T-helper 2 cell treated with Interferon-gamma antibody and Interleukin-4, amounts not matched to agents 5 μg/mL and 100 μg/mL, for 36 hours (primary cell): ENCODE data around the gene PGAP6.
A peak's percentile ranks its signal among the peaks of the same experiment; 100 is the strongest.
"Not testable (repeated sequence)": the region's sequence is repeated elsewhere in the genome, so short reads cannot be mapped to it uniquely, and the experiment has no call there.

Experiments
- DNase-seq: peaks from one replicate; pipeline ENCODE4 v3.0.0; 2021; ENCODE audit warnings: low spot score
- H3K27ac Mint-ChIP-seq: one replicate; pipeline ENCODE4 v1.8.0; 2021; ENCODE audit warnings: mild to moderate bottlenecking, mixed read lengths
- H3K27me3 Mint-ChIP-seq: one replicate; pipeline ENCODE4 v1.8.0; 2021; ENCODE audit warnings: low read depth, mixed read lengths
- H3K36me3 Mint-ChIP-seq: one replicate; pipeline ENCODE4 v1.8.0; 2021; ENCODE audit warnings: low read depth, mixed read lengths
- H3K4me1 Mint-ChIP-seq: one replicate; pipeline ENCODE4 v1.8.0; 2021; ENCODE audit warnings: low read depth, mixed read lengths
- H3K4me3 Mint-ChIP-seq: one replicate; pipeline ENCODE4 v1.8.0; 2022; ENCODE audit warnings: mild to moderate bottlenecking, moderate library complexity, mixed read lengths
- H3K9me3 Mint-ChIP-seq: one replicate; pipeline ENCODE4 v1.8.0; 2021; ENCODE audit warnings: mixed read lengths

The PGAP6 gene

DNA sequence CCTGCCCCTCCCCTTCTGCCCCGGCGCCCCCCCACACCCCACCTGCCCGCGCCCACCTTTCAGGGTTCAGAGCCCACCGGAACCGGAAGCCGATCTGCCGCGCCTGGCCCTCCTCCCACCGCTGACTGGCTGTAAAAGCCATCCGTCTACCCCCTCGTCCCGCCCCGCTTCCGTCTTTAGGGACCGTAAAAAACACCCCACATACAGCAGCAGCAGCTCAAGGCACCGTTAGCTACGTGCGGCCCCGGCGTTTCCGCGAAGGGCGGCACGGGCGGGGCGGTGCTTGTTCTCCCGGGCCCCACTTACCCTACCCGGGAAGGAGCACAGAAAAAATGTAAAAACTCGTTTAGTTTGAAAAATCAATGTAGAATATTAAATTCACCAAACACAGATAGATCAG, 11.3 kb downstream of the PGAP6 start, which contains the start of gene MRPL28:
MRPL28 (minus strand) TSS at position 96 of the 400 bp plus-strand sequence. CDS start 320 bp downstream, outside the sequence.
- Mint-ChIP-seq H3K36me3 (peaks cover 18% of the 10 kb centered on the region), H3K27ac (peak within 1 kb of the TSS; percentile 97), H3K27me3 (no peaks in the 10 kb centered on the region), H3K4me1 (peaks cover 14% of the 10 kb centered on the region), H3K4me3 (peak within 1 kb of the TSS; percentile 94), H3K9me3 (no peaks in the 10 kb centered on the region)
- DNase-seq, result peak; percentile 92

- H3K4me1 Mint-ChIP-seq, result peaks cover 14% of the 10 kb centered on the region
- H3K27me3 Mint-ChIP-seq, result no peaks in the 10 kb centered on the region
- peak overlapping the region; percentile 73 for H3K4me3 Mint-ChIP-seq
- DNase-seq, result no peak
- H3K36me3 Mint-ChIP-seq, result peaks cover 18% of the 10 kb centered on the region
- H3K27ac Mint-ChIP-seq, result peak overlapping the region; percentile 41
- no peaks in the 10 kb centered on the region for H3K9me3 Mint-ChIP-seq
Measured at GRCh38 chr16:369866-370436, 11.8 kb downstream of the PGAP6 start.

- H3K27ac Mint-ChIP-seq, result no peak overlapping the region
- DNase-seq, result no peak
- peak overlapping the region; percentile 73 for H3K4me3 Mint-ChIP-seq
- H3K4me1 Mint-ChIP-seq, result peaks cover 14% of the 10 kb centered on the region
- H3K27me3 Mint-ChIP-seq, result no peaks in the 10 kb centered on the region
- peaks cover 18% of the 10 kb centered on the region for H3K36me3 Mint-ChIP-seq
- H3K9me3 Mint-ChIP-seq, result no peaks in the 10 kb centered on the region
Measured at GRCh38 chr16:369275-369865, 12.4 kb downstream of the PGAP6 start.

DNA sequence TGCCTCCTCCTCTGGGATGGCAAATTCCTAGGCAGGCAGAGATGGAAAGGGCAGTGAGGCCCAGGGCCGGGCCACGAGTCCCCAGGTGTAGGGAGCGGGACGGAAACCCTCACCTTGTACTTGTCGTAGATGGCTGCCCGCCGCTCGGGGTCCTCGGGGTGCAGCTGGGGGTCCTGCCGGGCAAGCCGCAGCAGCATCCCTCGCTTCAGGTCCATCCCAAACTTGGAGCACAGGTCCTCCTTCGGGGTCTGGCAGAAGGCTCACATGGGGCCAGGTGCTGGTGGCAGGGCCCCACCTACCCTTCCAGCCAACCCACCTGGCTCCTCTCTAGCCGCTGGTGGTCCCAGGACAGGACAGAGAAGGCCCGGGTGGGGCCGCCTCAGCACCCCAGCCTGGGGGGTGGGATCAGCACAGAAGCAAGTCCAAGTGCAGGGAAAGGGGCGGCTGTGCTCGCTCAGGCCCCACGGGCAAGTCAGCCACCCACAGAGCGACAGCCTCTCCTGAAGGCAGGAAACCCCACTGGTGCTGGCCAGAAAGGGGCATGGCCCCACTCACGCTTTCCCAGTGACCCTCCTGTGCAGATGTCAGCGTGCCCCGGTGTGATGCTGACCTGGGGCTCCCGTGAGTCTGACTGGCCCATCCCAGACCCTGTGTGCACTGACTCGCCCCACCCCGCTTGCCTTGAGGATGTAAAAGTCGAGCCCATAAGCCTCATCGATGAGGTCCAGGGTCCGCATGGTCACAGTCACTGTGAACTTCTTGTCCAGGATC, 13.2 kb downstream of the PGAP6 start:
- peaks cover 18% of the 10 kb centered on the region for H3K36me3 Mint-ChIP-seq
- H3K9me3 Mint-ChIP-seq, result no peaks in the 10 kb centered on the region
- H3K4me1 Mint-ChIP-seq, result peaks cover 14% of the 10 kb centered on the region
- no peak for DNase-seq
- no peaks in the 10 kb centered on the region for H3K27me3 Mint-ChIP-seq
- no peak overlapping the region for H3K27ac Mint-ChIP-seq
- H3K4me3 Mint-ChIP-seq, result no peak overlapping the region

GRCh38 chr16:367333-367903, 14.4 kb downstream of the PGAP6 start:
- DNase-seq, result no peak
- Mint-ChIP-seq H3K4me1 (peaks cover 14% of the 10 kb centered on the region), H3K4me3 (peak overlapping the region; percentile 26), H3K9me3 (no peaks in the 10 kb centered on the region), H3K36me3 (peaks cover 18% of the 10 kb centered on the region), H3K27me3 (no peaks in the 10 kb centered on the region), H3K27ac (no peak overlapping the region)

DNA sequence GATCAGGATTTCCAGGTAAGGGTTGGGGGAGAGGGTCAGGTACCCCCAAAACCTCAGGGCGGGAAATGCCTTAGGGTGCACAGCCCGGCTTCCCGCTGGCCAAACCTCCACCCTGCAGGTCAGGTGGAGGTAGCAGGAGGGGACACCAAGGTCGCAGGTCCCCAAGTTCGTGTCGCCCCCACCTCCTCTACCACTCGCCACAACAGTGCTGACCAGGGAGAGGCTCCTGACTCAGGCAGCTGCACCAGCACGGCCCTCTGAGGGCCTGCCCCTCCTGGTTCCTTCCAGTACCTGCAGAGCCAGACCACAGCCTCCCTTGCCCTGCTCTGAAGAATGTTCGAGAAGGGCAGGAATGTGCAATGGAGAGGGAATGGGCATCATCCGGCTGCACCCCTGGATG, 15.3 kb downstream of the PGAP6 start:
- Mint-ChIP-seq H3K4me1 (peaks cover 14% of the 10 kb centered on the region), H3K4me3 (no peak overlapping the region), H3K27ac (no peak overlapping the region), H3K27me3 (no peaks in the 10 kb centered on the region), H3K9me3 (no peaks in the 10 kb centered on the region), H3K36me3 (peaks cover 15% of the 10 kb centered on the region)
- no peak for DNase-seq

DNA sequence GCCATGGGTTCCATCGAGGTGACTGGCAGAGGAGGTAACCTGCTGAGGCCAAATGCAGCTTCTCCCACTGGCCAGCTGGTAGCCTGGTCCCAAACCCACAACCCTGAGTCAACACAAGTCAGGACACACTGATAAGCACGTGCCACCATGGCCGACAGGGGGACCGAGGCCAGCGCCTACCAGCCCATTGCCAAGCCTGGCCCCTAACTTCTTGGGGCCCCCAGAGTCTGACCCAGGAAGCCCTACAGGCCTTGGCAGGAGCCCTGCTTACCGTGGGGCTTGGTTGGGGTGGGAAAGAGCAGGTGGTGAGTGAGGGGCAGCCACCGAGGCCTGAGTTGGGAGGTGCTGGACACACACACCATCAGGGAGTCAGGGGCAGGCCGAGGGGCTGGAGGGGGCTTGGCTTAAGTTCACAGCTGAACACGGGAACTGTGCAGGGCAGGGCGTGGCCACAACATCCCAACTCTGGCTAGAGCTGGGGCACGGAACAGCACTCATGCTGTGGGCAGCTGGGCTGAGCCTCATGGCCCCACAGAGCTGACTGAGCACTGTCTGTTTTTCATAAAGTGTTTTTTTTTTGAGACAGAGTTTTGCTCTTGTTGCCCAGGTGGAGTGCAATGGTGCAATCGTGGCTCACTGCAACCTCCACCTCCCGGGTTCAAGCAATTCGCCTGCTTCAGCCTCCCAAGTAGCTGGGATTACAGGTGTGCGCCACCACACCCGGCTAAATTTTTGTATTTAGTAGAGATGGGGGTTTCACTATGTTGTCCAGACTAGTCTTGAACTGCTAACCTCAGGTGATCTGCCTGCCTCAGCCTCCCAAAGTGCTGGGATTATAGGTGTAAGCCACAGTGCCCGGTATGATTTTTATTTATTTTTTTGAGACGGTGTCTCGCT, 16.9 kb downstream of the PGAP6 start:
- DNase-seq, result no peak
- Mint-ChIP-seq H3K36me3 (peaks cover 12% of the 10 kb centered on the region), H3K4me1 (peaks cover 5% of the 10 kb centered on the region), H3K4me3 (no peak overlapping the region), H3K27ac (no peak overlapping the region), H3K9me3 (no peaks in the 10 kb centered on the region), H3K27me3 (no peaks in the 10 kb centered on the region)

GRCh38 chr16:363766-364490, 17.9 kb downstream of the PGAP6 start:
- no peaks in the 10 kb centered on the region for H3K4me1 Mint-ChIP-seq
- no peaks in the 10 kb centered on the region for H3K9me3 Mint-ChIP-seq
- DNase-seq, result no peak
- no peak overlapping the region for H3K27ac Mint-ChIP-seq
- no peaks in the 10 kb centered on the region for H3K27me3 Mint-ChIP-seq
- H3K36me3 Mint-ChIP-seq, result peaks cover 10% of the 10 kb centered on the region
- no peak overlapping the region for H3K4me3 Mint-ChIP-seq

DNA sequence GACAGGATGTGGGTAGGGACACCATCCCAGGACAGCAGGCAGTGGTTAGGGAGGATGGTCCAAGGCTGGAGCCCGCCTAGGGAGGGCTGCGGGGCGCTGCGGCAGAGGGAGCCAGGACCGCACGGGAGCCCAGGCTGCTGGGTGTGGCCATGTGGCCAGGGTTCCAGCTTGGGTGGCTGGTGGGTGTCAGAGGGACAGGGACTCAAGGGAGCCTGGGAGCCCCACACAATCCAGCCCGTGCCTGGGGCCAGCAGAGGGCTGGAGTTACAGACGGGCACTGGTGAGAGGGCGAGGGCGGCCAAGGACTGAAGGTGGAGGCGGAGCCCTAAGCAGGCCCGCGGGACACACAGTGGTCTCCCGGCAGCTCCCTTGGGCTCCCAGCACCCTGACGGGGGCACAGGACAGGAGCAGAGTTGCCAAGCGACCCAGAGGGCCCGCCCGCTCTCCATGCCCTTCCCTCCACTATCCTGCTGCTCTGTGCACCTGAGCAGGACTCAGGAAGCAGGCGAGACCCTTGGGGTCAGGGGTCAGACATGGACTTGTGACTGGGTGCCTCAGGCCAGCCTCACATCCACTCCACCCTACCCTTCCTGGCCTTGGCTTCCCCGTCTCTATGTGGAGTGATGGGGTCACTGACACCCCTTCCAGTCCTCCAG, 18.5 kb downstream of the PGAP6 start:
- no peaks in the 10 kb centered on the region for H3K27me3 Mint-ChIP-seq

DNA sequence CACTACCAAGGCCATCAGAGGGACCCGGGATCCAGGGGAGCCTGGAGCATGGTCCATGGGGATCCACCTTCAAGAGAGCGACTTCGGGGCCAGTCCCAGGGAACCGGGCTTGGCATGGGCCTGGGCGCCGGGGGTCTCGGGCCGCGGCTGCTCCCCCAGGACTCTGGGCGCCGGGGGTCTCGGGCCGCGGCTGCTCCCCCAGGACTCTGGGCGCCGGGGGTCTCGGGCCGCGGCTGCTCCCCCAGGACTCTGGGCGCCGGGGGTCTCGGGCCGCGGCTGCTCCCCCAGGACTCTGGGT, 19.1 kb downstream of the PGAP6 start:
- not testable (repeated sequence) for H3K4me3 Mint-ChIP-seq, H3K36me3 Mint-ChIP-seq, H3K27ac Mint-ChIP-seq

More for the DNA sequence above, 18.5 kb downstream of the PGAP6 start:
- DNase-seq, result no peak
- no peaks in the 10 kb centered on the region for H3K4me1 Mint-ChIP-seq
- H3K36me3 Mint-ChIP-seq, result peaks cover 9% of the 10 kb centered on the region
- no peaks in the 10 kb centered on the region for H3K9me3 Mint-ChIP-seq
- no peak overlapping the region for H3K27ac Mint-ChIP-seq
- no peak overlapping the region for H3K4me3 Mint-ChIP-seq

GRCh38 chr16:361872-362701, 19.7 kb downstream of the PGAP6 start:
- no peaks in the 10 kb centered on the region for H3K4me1 Mint-ChIP-seq
- DNase-seq, result peak; percentile 61
- H3K9me3 Mint-ChIP-seq, result no peaks in the 10 kb centered on the region
- no peaks in the 10 kb centered on the region for H3K27me3 Mint-ChIP-seq
- peak overlapping the region; percentile 21 for H3K4me3 Mint-ChIP-seq
- H3K27ac Mint-ChIP-seq, result peak overlapping the region; percentile 36
- H3K36me3 Mint-ChIP-seq, result peaks cover 2% of the 10 kb centered on the region

More for the DNA sequence above, 19.1 kb downstream of the PGAP6 start:
- H3K4me1 Mint-ChIP-seq, H3K9me3 Mint-ChIP-seq, H3K27me3 Mint-ChIP-seq, DNase-seq: not testable (repeated sequence)

- no peaks in the 10 kb centered on the region for H3K36me3 Mint-ChIP-seq
- no peak overlapping the region for H3K27ac Mint-ChIP-seq
- no peaks in the 10 kb centered on the region for H3K27me3 Mint-ChIP-seq
- no peak overlapping the region for H3K4me3 Mint-ChIP-seq
- no peak for DNase-seq
- H3K9me3 Mint-ChIP-seq, result no peaks in the 10 kb centered on the region
- no peaks in the 10 kb centered on the region for H3K4me1 Mint-ChIP-seq
Measured at GRCh38 chr16:361341-361871, 20.4 kb downstream of the PGAP6 start.
